ENCODE results near the gene TCF7L1. TPM values are rescaled to one million over a fixed set of nuclear protein-coding genes. Genes with fewer than 3 reads are reported as not detected.

The TCF7L1 gene
- total RNA-seq, 1 experiment from 2014 or later, result 2.8 TPM

- H3K9me3 ChIP-seq (ENCODE audit: insufficient read depth, low read depth), result no peaks in the 10 kb centered on the region
- BruUV-seq (replicated peaks), result no TSS peak
- no peak overlapping the region for H3K27ac ChIP-seq
- no peak for TF ChIP-seq EZH2 (IDR thresholded peaks at IDR 0.05; ENCODE audit: low read depth)
- no peak for TF ChIP-seq CTCF (conservative IDR thresholded peaks at IDR 0.05)
- no peaks in the 10 kb centered on the region for H3K4me1 ChIP-seq (replicated peaks; ENCODE audit: insufficient read depth)
- H3K36me3 ChIP-seq (ENCODE audit: low read depth), result no peaks in the 10 kb centered on the region
- intact Hi-C loops (cut with micrococcal nuclease; ENCODE audit: unreplicated experiment), result no loop called here
- H3K79me2 ChIP-seq (ENCODE audit: low read depth), result no peaks in the 10 kb centered on the region
- no peak overlapping the region for H3K4me2 ChIP-seq
- H2AFZ ChIP-seq, result no peak overlapping the region
- CTCF ChIA-PET, result interaction anchor here (0.7 kb wide), 1 partner anchor 13 kb away, joined by 3 read pairs; no protein-coding TSS in a partner anchor
- no peak overlapping the region for H3K4me3 ChIP-seq
- no peaks in the 10 kb centered on the region for H3F3A ChIP-seq (ENCODE audit: insufficient read depth, low read depth)
- POLR2A ChIA-PET (ENCODE audit: unreplicated experiment), result no interaction called here
- no peak for DNase-seq
- no peaks in the 10 kb centered on the region for H3K27me3 ChIP-seq (ENCODE audit: insufficient read depth, low read depth)
- H4K20me1 ChIP-seq (ENCODE audit: insufficient read depth), result no peaks in the 10 kb centered on the region
- no peaks in the 10 kb centered on the region for H3K9me2 ChIP-seq (ENCODE audit: insufficient read depth)
These were observed 46.3 kb downstream of the TCF7L1 start for GRCh38 chr2:85179541-85179940.

GRCh38 chr2:85180322-85181133 is 47.3 kb downstream of the TCF7L1 start:
- Histone ChIP-seq H3F3A (ENCODE audit: insufficient read depth, low read depth) (no peaks in the 10 kb centered on the region), H3K9me2 (ENCODE audit: insufficient read depth) (no peaks in the 10 kb centered on the region), H3K4me1 (replicated peaks; ENCODE audit: insufficient read depth) (no peaks in the 10 kb centered on the region), H4K20me1 (ENCODE audit: insufficient read depth) (no peaks in the 10 kb centered on the region), H3K36me3 (ENCODE audit: low read depth) (no peaks in the 10 kb centered on the region), H3K79me2 (ENCODE audit: low read depth) (no peaks in the 10 kb centered on the region), H3K9me3 (ENCODE audit: insufficient read depth, low read depth) (no peaks in the 10 kb centered on the region), H3K4me3 (no peak overlapping the region), H3K4me2 (no peak overlapping the region), H3K27ac (no peak overlapping the region), H3K27me3 (ENCODE audit: insufficient read depth, low read depth) (no peaks in the 10 kb centered on the region), H2AFZ (no peak overlapping the region)
- CTCF ChIA-PET, result interaction anchor here (0.6 to 0.7 kb wide), 2 partner anchors 55 to 119 kb away, joined by 3 to 6 read pairs; no protein-coding TSS in a partner anchor
- DNase-seq, result no peak
- intact Hi-C loops (cut with micrococcal nuclease; ENCODE audit: unreplicated experiment), result no loop called here
- POLR2A ChIA-PET (ENCODE audit: unreplicated experiment), result no interaction called here
- no peak for TF ChIP-seq CTCF (conservative IDR thresholded peaks at IDR 0.05)
- no peak for TF ChIP-seq EZH2 (IDR thresholded peaks at IDR 0.05; ENCODE audit: low read depth)
- BruUV-seq (replicated peaks), result no TSS peak

- no peaks in the 10 kb centered on the region for H3F3A ChIP-seq (ENCODE audit: insufficient read depth, low read depth)
- no TSS peak for BruUV-seq (replicated peaks)
- no peaks in the 10 kb centered on the region for H3K9me3 ChIP-seq (ENCODE audit: insufficient read depth, low read depth)
- H3K27me3 ChIP-seq (ENCODE audit: insufficient read depth, low read depth), result no peaks in the 10 kb centered on the region
- H3K79me2 ChIP-seq (ENCODE audit: low read depth), result no peaks in the 10 kb centered on the region
- CTCF ChIA-PET, result interaction anchor here (0.6 kb wide), 1 partner anchor 118 kb away, joined by 6 read pairs; no protein-coding TSS in a partner anchor
- TF ChIP-seq EZH2 (IDR thresholded peaks at IDR 0.05; ENCODE audit: low read depth), result no peak
- TF ChIP-seq CTCF (conservative IDR thresholded peaks at IDR 0.05), result 0 out of 2 replicates have a peak, but pooled peaks have one; percentile 26
- H3K4me3 ChIP-seq, result no peak overlapping the region
- no peak overlapping the region for H3K27ac ChIP-seq
- intact Hi-C loops (cut with micrococcal nuclease; ENCODE audit: unreplicated experiment), result no loop called here
- H3K36me3 ChIP-seq (ENCODE audit: low read depth), result no peaks in the 10 kb centered on the region
- no peaks in the 10 kb centered on the region for H3K9me2 ChIP-seq (ENCODE audit: insufficient read depth)
- no peaks in the 10 kb centered on the region for H3K4me1 ChIP-seq (replicated peaks; ENCODE audit: insufficient read depth)
- H4K20me1 ChIP-seq (ENCODE audit: insufficient read depth), result no peaks in the 10 kb centered on the region
- H3K4me2 ChIP-seq, result no peak overlapping the region
- H2AFZ ChIP-seq, result no peak overlapping the region
- DNase-seq, result peak in 1 of 2 experiments; percentile 11
- POLR2A ChIA-PET (ENCODE audit: unreplicated experiment), result no interaction called here
These were observed 48.0 kb downstream of the TCF7L1 start for GRCh38 chr2:85181134-85181631.
